Body of pancreas (tissue), 4 donors: Measurements from ENCODE around the gene C1QTNF12. TPM values are rescaled to one million over a fixed set of nuclear protein-coding genes. Genes with fewer than 3 reads are reported as not detected.

Source experiments
- ATAC-seq: fragments of 150-250 bp; one replicate; pipeline ENCODE4 v1.9.1; 2016
- DNase-seq, 4 donors: peaks; one replicate each; pipeline ENCODE4 v3.0.0-alpha.2; 2019
- H3K27ac ChIP-seq, 4 donors: fragments of 200-600 bp; sonication (generic); 1 replicate in 3 of 4; 2 replicates in 1 of 4; pipeline versions ENCODE4 v1.5.1 to v1.6.1; 2016 to 2019; ENCODE audit warnings: mild to moderate bottlenecking in 1 of 4, mixed read lengths in 1 of 4, moderate library complexity in 1 of 4
- H3K27me3 ChIP-seq, 2 donors: fragments of 200-600 bp; sonication (generic); one replicate each; pipeline ENCODE4 v1.6.0; 2016; ENCODE audit warnings: mild to moderate bottlenecking in 1 of 2
- H3K36me3 ChIP-seq, 2 donors: fragments of 200-600 bp; sonication (generic); replicated peaks in 1 of 2; 2 replicates each; pipeline ENCODE4 v1.5.1; 2016; ENCODE audit warnings: low read depth in 2 of 2; ENCODE audit not compliant: insufficient read depth in 1 of 2
- H3K4me1 ChIP-seq: fragments of 200-600 bp; sonication (generic); one replicate; pipeline ENCODE4 v1.6.0; 2016
- H3K4me3 ChIP-seq, 2 donors: fragments of 200-600 bp; sonication (generic); 1 replicate in 1 of 2; 2 replicates in 1 of 2; pipeline ENCODE4 v1.5.1; 2016 to 2019
- H3K9me3 ChIP-seq, 3 donors: fragments of 200-600 bp; sonication (generic); 1 replicate in 2 of 3; 2 replicates in 1 of 3; pipeline ENCODE4 v1.5.1; 2016
- CTCF ChIP-seq, 7 experiments: fragments of 450-650 bp in 4 of 7; fragments of 200-600 bp in 3 of 7; sonication (generic) in 3 of 7; IDR thresholded peaks; one replicate each; pipeline ENCODE4 v1.5.1; 2016 to 2019; ENCODE audit warnings: antibody characterized with exemption in 7 of 7
- POLR2A ChIP-seq, 3 donors: fragments of 450-650 bp; IDR thresholded peaks; one replicate each; pipeline ENCODE4 v1.6.1; 2016; ENCODE audit warnings: antibody characterized with exemption in 3 of 3, mild to moderate bottlenecking in 2 of 3
- WGBS, 2 donors: methylation state at CpG; one replicate each; pipeline ENCODE4 v1.1.5; 2017; 5-methylcytosine and 5-hydroxymethylcytosine counted together
- intact Hi-C: fragments of 100-400 bp; cut with DNase I; formaldehyde crosslinking; loops from one replicate; pipeline ENCODE4 v1.15.1; 2023
- total RNA-seq, 2 donors: library from RNA; depleted of rRNA; stranded (reverse); fragments of >200 nt; gene quantifications; one replicate each; pipeline ENCODE4 v1.1.0, GENCODE V29; 2016

Gene C1QTNF12
- total RNA-seq, 2 donors from 2014 or later: not detected

GRCh38 chr1:1285102-1285571, 38.6 kb upstream of the C1QTNF12 start:
- Histone ChIP-seq H3K27ac (no peak overlapping the region), H3K36me3 (no peaks in the 10 kb centered on the region), H3K4me3 (no peak overlapping the region), H3K4me1 (peaks cover 14% of the 10 kb centered on the region), H3K27me3 (peaks cover 0 to 8% of the 10 kb centered on the region in 2 donors), H3K9me3 (no peaks in the 10 kb centered on the region)
- intact Hi-C loops: no loop called here
- DNase-seq: no peak
- TF ChIP-seq CTCF (IDR thresholded peaks at IDR 0.05): no peak
- no peak for TF ChIP-seq POLR2A (IDR thresholded peaks at IDR 0.05)
- 89 to 100% methylated on average over 2 to 20 of the region's 22 CpGs for WGBS, 2 donors
- no peak for ATAC-seq

- TF ChIP-seq CTCF (IDR thresholded peaks at IDR 0.05) (no peak), POLR2A (IDR thresholded peaks at IDR 0.05) (no peak)
- Histone ChIP-seq H3K9me3 (no peaks in the 10 kb centered on the region), H3K27me3 (peaks cover 0 to 8% of the 10 kb centered on the region in 2 donors), H3K27ac (no peak overlapping the region), H3K36me3 (no peaks in the 10 kb centered on the region), H3K4me3 (no peak overlapping the region), H3K4me1 (peaks cover 14% of the 10 kb centered on the region)
- DNase-seq (no peak), ATAC-seq (no peak)
- 57 to 79% methylated on average over 12 to 24 of the region's 32 CpGs for WGBS, 2 donors
- intact Hi-C loops: no loop called here
These were observed 37.9 kb upstream of the C1QTNF12 start for GRCh38 chr1:1284221-1285101.

- Histone ChIP-seq H3K4me3 (no peak overlapping the region), H3K27ac (no peak overlapping the region), H3K27me3 (peaks cover 0 to 8% of the 10 kb centered on the region in 2 donors), H3K36me3 (no peaks in the 10 kb centered on the region), H3K9me3 (no peaks in the 10 kb centered on the region), H3K4me1 (peaks cover 14% of the 10 kb centered on the region)
- intact Hi-C loops: no loop called here
- TF ChIP-seq CTCF (IDR thresholded peaks at IDR 0.05) (no peak), POLR2A (IDR thresholded peaks at IDR 0.05) (no peak)
- ATAC-seq (no peak), DNase-seq (no peak)
- 19% methylated on average over 8 of the region's 9 CpGs; no CpG with 5 or more reads in 1 of the 2 donors for WGBS, 2 donors
These were observed 37.3 kb upstream of the C1QTNF12 start for GRCh38 chr1:1283821-1284220.

GRCh38 chr1:1282998-1283397, 36.5 kb upstream of the C1QTNF12 start:
- ATAC-seq (no peak), DNase-seq (no peak)
- H3K9me3 ChIP-seq: no peaks in the 10 kb centered on the region
- no peaks in the 10 kb centered on the region for H3K36me3 ChIP-seq
- TF ChIP-seq CTCF (IDR thresholded peaks at IDR 0.05): no peak
- no peak for TF ChIP-seq POLR2A (IDR thresholded peaks at IDR 0.05)
- intact Hi-C loops: no loop called here
- H3K4me3 ChIP-seq: no peak overlapping the region
- H3K27me3 ChIP-seq: peaks cover 0 to 8% of the 10 kb centered on the region in 2 donors
- H3K4me1 ChIP-seq: peaks cover 14% of the 10 kb centered on the region
- H3K27ac ChIP-seq: no peak overlapping the region
- 87 to 88% methylated on average over 8 to 13 of the region's 14 CpGs for WGBS, 2 donors
